Astrocyte (in vitro differentiated cells and primary cell): ENCODE data around the gene TTC12. TPM values are rescaled to one million over a fixed set of nuclear protein-coding genes. Genes with fewer than 3 reads are reported as not detected.

Experiments used
- DNase-seq: peaks from one replicate; pipeline ENCODE4 v3.0.0-alpha.2; 2010; ENCODE audit warnings: low read depth
- FAIRE-seq: peaks from 2 replicates; lab custom pipeline; 2011; peaks lifted over from hg19 to GRCh38; lab: Jason Lieb, UNC
- H2AFZ ChIP-seq: 2 replicates; pipeline ENCODE4 v1.6.0; 2012; ENCODE audit warnings: low read depth, low read length, inconsistent platforms
- H3K27ac ChIP-seq: 2 replicates; pipeline ENCODE4 v1.5.1; 2011; ENCODE audit warnings: low read depth, low read length, inconsistent platforms
- H3K27me3 ChIP-seq: 2 replicates; pipeline ENCODE4 v1.6.0; 2011; ENCODE audit warnings: low read length, inconsistent platforms; ENCODE audit not compliant: insufficient read depth
- H3K36me3 ChIP-seq: 2 replicates; pipeline ENCODE4 v1.5.1; 2011; ENCODE audit warnings: low read length, inconsistent platforms; ENCODE audit not compliant: insufficient read depth
- H3K4me1 ChIP-seq: 2 replicates; pipeline ENCODE4 v1.5.1; 2011; ENCODE audit warnings: low read length, inconsistent platforms; ENCODE audit not compliant: insufficient read depth
- H3K4me2 ChIP-seq: 2 replicates; pipeline ENCODE4 v1.6.0; 2012; ENCODE audit warnings: low read length, inconsistent platforms
- H3K4me3 ChIP-seq: 2 replicates; pipeline ENCODE4 v1.5.1; 2011; ENCODE audit warnings: low read depth, mild to moderate bottlenecking, low read length, inconsistent platforms; ENCODE audit not compliant: insufficient read depth
- H3K79me2 ChIP-seq: 2 replicates; pipeline ENCODE4 v1.6.0; 2012; ENCODE audit warnings: mild to moderate bottlenecking, low read length, inconsistent platforms; ENCODE audit not compliant: insufficient read depth
- H3K9ac ChIP-seq: 2 replicates; pipeline ENCODE4 v1.6.0; 2012; ENCODE audit warnings: mild to moderate bottlenecking, low read length, inconsistent platforms
- H3K9me3 ChIP-seq: 2 replicates; pipeline ENCODE4 v1.5.1; 2012; ENCODE audit warnings: low read depth, mild to moderate bottlenecking, low read length, inconsistent platforms; ENCODE audit not compliant: insufficient read depth
- H4K20me1 ChIP-seq: 2 replicates; pipeline ENCODE4 v1.6.0; 2012; ENCODE audit warnings: low read length, inconsistent platforms; ENCODE audit not compliant: insufficient read depth
- H3K27ac Mint-ChIP-seq: one replicate; pipeline ENCODE4 v1.8.0; 2021; ENCODE audit warnings: mild to moderate bottlenecking, mixed read lengths; ENCODE audit not compliant: unreplicated experiment
- H3K27me3 Mint-ChIP-seq: one replicate; pipeline ENCODE4 v1.8.0; 2021; ENCODE audit warnings: low read depth, mixed read lengths; ENCODE audit not compliant: unreplicated experiment
- H3K36me3 Mint-ChIP-seq: one replicate; pipeline ENCODE4 v1.8.0; 2021; ENCODE audit warnings: low read depth, mixed read lengths; ENCODE audit not compliant: unreplicated experiment
- H3K4me1 Mint-ChIP-seq: one replicate; pipeline ENCODE4 v1.8.0; 2021; ENCODE audit warnings: low read depth, mixed read lengths; ENCODE audit not compliant: unreplicated experiment
- H3K4me3 Mint-ChIP-seq: one replicate; pipeline ENCODE4 v1.8.0; 2021; ENCODE audit warnings: mild to moderate bottlenecking, moderate library complexity, mixed read lengths; ENCODE audit not compliant: unreplicated experiment
- H3K9me3 Mint-ChIP-seq: one replicate; pipeline ENCODE4 v1.8.0; 2021; ENCODE audit warnings: mild to moderate bottlenecking, mixed read lengths; ENCODE audit not compliant: unreplicated experiment
- CTCF ChIP-seq: IDR thresholded peaks from 2 replicates; pipeline ENCODE4 v1.5.1; 2011; ENCODE audit warnings: low read depth, mild to moderate bottlenecking, inconsistent platforms, low read length, moderate library complexity; ENCODE audit not compliant: insufficient read depth
- EZH2 ChIP-seq: IDR thresholded peaks from 2 replicates; pipeline ENCODE4 v1.6.1; 2012; ENCODE audit warnings: mild to moderate bottlenecking, low read length, inconsistent platforms; ENCODE audit not compliant: insufficient read depth
- total RNA-seq: library from RNA; stranded (reverse); gene quantifications from 2 replicates; pipeline ENCODE4 v1.2.1, GENCODE V29; 2021

The TTC12 gene
- total RNA-seq, 1 donor from 2014 or later, result 9.4 TPM

- Mint-ChIP-seq H3K36me3 (no peaks in the 10 kb centered on the region), H3K4me1 (no peaks in the 10 kb centered on the region), H3K9me3 (peaks cover 9% of the 10 kb centered on the region), H3K4me3 (no peak overlapping the region), H3K27ac (no peak overlapping the region), H3K27me3 (peaks cover 77% of the 10 kb centered on the region)
- TF ChIP-seq EZH2, result no peak
- no peak for TF ChIP-seq CTCF
- H3K36me3 ChIP-seq, result no peaks in the 10 kb centered on the region
- H3K27me3 ChIP-seq, result peaks cover 9% of the 10 kb centered on the region
- no peak overlapping the region for H2AFZ ChIP-seq
- FAIRE-seq, result no peak
- H3K27ac ChIP-seq, result no peak overlapping the region
- H3K9me3 ChIP-seq, result no peaks in the 10 kb centered on the region
- no peak overlapping the region for H3K9ac ChIP-seq
- no peak for DNase-seq
- no peaks in the 10 kb centered on the region for H4K20me1 ChIP-seq
- no peaks in the 10 kb centered on the region for H3K4me1 ChIP-seq
- no peak overlapping the region for H3K4me2 ChIP-seq
- H3K79me2 ChIP-seq, result no peaks in the 10 kb centered on the region
- H3K4me3 ChIP-seq, result no peak overlapping the region
These were observed 92.8 kb downstream of the TTC12 start for GRCh38 chr11:113407163-113407562.

- Mint-ChIP-seq H3K36me3 (no peaks in the 10 kb centered on the region), H3K4me1 (no peaks in the 10 kb centered on the region), H3K4me3 (no peak overlapping the region), H3K27ac (no peak overlapping the region), H3K27me3 (peaks cover 73% of the 10 kb centered on the region), H3K9me3 (peaks cover 7% of the 10 kb centered on the region)
- no peak overlapping the region for H3K4me3 ChIP-seq
- no peaks in the 10 kb centered on the region for H3K9me3 ChIP-seq
- DNase-seq (no peak), FAIRE-seq (no peak)
- TF ChIP-seq EZH2, result no peak
- TF ChIP-seq CTCF, result no peak
- H3K4me1 ChIP-seq, result no peaks in the 10 kb centered on the region
- no peak overlapping the region for H3K27ac ChIP-seq
- H2AFZ ChIP-seq, result no peak overlapping the region
- H3K27me3 ChIP-seq, result peaks cover 9% of the 10 kb centered on the region
- H3K4me2 ChIP-seq, result no peak overlapping the region
- H3K36me3 ChIP-seq, result no peaks in the 10 kb centered on the region
- no peaks in the 10 kb centered on the region for H4K20me1 ChIP-seq
- H3K9ac ChIP-seq, result no peak overlapping the region
- H3K79me2 ChIP-seq, result no peaks in the 10 kb centered on the region
These were observed 93.8 kb downstream of the TTC12 start for GRCh38 chr11:113408206-113408605.

GRCh38 chr11:113408887-113409286, 94.5 kb downstream of the TTC12 start:
- peaks cover 72% of the 10 kb centered on the region for H3K27me3 Mint-ChIP-seq
- no peak for FAIRE-seq
- no peak overlapping the region for H3K4me3 ChIP-seq
- no peak overlapping the region for H3K4me2 ChIP-seq
- no peak overlapping the region for H3K27ac Mint-ChIP-seq
- H3K36me3 ChIP-seq, result no peaks in the 10 kb centered on the region
- no peak overlapping the region for H2AFZ ChIP-seq
- H3K9me3 Mint-ChIP-seq, result peaks cover 8% of the 10 kb centered on the region
- DNase-seq, result no peak
- H3K27ac ChIP-seq, result no peak overlapping the region
- no peaks in the 10 kb centered on the region for H3K36me3 Mint-ChIP-seq
- H3K9ac ChIP-seq, result no peak overlapping the region
- H3K9me3 ChIP-seq, result no peaks in the 10 kb centered on the region
- no peaks in the 10 kb centered on the region for H3K4me1 Mint-ChIP-seq
- no peak overlapping the region for H3K4me3 Mint-ChIP-seq
- TF ChIP-seq CTCF (no peak), EZH2 (no peak)
- no peaks in the 10 kb centered on the region for H4K20me1 ChIP-seq
- no peaks in the 10 kb centered on the region for H3K79me2 ChIP-seq
- H3K27me3 ChIP-seq, result peaks cover 3% of the 10 kb centered on the region
- no peaks in the 10 kb centered on the region for H3K4me1 ChIP-seq
